Activated naive CD4-positive, alpha-beta T cell treated with anti-CD3 and anti-CD28 coated beads, Interleukin-2, amount 50 U/mL, for 72 hours (primary cell): ENCODE results near the gene SCN3B. TPM values are rescaled to one million over a fixed set of nuclear protein-coding genes. Genes with fewer than 3 reads are reported as not detected.

Source experiments
- ATAC-seq, 2 donors: fragments of 150-1000 bp; cut with Tn5 transposase; 2 replicates each; pipeline ENCODE4 v1.10.0; 2021; ENCODE audit warnings: mild to moderate bottlenecking in 2 of 2, moderate library complexity in 2 of 2
- DNase-seq, 2 donors: peaks; one replicate each; pipeline ENCODE4 v3.0.0; 2021 to 2022; ENCODE audit warnings: low spot score in 2 of 2
- H3K27ac Mint-ChIP-seq, 2 donors: one replicate each; pipeline ENCODE4 v1.8.0; 2022; ENCODE audit warnings: mild to moderate bottlenecking in 2 of 2, mixed read lengths in 2 of 2
- H3K36me3 Mint-ChIP-seq, 2 donors: one replicate each; pipeline ENCODE4 v1.8.0; 2022; ENCODE audit warnings: mixed read lengths in 2 of 2
- H3K9me3 Mint-ChIP-seq, 2 donors: one replicate each; pipeline ENCODE4 v1.8.0; 2022; ENCODE audit warnings: mixed read lengths in 2 of 2
- total RNA-seq, 2 donors: library from RNA; stranded (reverse); gene quantifications; one replicate each; pipeline ENCODE4 v1.2.3, GENCODE V29; 2022

Gene SCN3B
- total RNA-seq, 2 donors from 2014 or later, result 0.06 TPM; not detected in 1

DNA sequence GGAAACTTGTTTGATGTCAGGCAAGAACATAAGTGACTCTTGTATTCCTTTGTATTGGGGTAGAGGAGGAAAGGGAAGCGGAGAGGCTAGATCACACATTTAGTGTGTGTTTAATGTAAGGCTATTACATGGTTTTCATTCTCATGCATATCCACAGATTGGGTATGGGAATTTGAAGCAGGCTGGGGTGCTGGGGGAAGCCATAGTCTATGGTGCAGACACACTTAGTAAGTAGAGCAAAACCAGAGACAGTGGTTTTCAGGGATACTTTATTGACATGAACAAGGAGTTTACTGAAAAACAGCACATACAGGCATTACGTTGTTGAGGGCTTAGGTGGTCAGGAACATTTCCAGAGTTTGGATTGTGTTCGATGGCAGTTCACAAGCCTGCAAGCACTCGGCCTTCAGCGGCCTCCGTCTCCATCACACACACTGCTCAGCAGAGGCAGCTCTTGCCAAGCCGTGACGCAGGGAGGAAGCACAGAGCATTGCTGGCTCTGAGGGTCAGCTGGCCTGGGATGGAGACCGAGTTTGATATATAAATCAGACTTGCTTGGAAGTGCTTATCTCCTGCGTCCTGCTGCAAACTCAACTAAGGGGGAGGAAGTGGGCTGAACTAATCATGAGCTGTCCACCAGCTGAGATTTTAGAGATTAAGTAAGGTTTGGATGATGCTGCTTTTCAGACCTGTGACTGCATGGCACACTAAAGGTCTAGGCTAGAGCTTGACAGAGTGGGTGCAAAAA is 25.3 kb downstream of the SCN3B start:
- H3K27ac Mint-ChIP-seq, result peak overlapping the region in 1 of 2 donors; percentile 29
- peak in 1 of 2 donors; percentile 59 for ATAC-seq

GRCh38 chr11:123624974-123625373 is 29.4 kb downstream of the SCN3B start:
- no peak overlapping the region for H3K27ac Mint-ChIP-seq
- no peaks in the 10 kb centered on the region for H3K9me3 Mint-ChIP-seq
- DNase-seq, result no peak
- ATAC-seq, result no peak
- H3K36me3 Mint-ChIP-seq, result peaks cover 5 to 17% of the 10 kb centered on the region in 2 donors

More for the DNA sequence above, 25.3 kb downstream of the SCN3B start:
- Mint-ChIP-seq H3K9me3 (no peaks in the 10 kb centered on the region), H3K36me3 (peaks cover 0 to 7% of the 10 kb centered on the region in 2 donors)
- DNase-seq, result no peak

DNA sequence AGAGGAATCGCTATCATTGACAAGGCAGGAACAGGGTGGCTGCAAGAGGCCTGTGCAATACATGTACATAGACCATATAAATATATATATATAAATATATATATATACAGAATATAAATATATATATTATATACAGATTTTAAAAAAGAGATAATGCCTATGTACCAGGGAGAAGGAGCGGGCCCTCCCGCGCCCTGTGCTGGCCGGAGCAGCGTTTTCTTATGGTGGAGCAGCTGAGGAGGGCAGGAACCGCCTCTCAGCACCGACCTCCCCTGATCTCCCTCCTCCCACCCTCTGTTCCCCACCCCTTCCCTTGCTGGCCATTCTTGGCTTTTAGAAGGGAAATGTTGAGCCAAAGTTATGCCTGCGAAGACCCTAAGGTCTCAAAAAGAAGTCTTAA is 31.8 kb downstream of the SCN3B start:
- Mint-ChIP-seq H3K36me3 (peaks cover 5 to 41% of the 10 kb centered on the region in 2 donors), H3K9me3 (no peaks in the 10 kb centered on the region), H3K27ac (no peak overlapping the region)
- no peak for ATAC-seq
- DNase-seq, result no peak

- no peak overlapping the region for H3K27ac Mint-ChIP-seq
- DNase-seq (no peak), ATAC-seq (no peak)
- H3K36me3 Mint-ChIP-seq, result peaks cover 7 to 40% of the 10 kb centered on the region in 2 donors
- H3K9me3 Mint-ChIP-seq, result no peaks in the 10 kb centered on the region
Measured at GRCh38 chr11:123616505-123617198, 37.8 kb downstream of the SCN3B start.

DNA sequence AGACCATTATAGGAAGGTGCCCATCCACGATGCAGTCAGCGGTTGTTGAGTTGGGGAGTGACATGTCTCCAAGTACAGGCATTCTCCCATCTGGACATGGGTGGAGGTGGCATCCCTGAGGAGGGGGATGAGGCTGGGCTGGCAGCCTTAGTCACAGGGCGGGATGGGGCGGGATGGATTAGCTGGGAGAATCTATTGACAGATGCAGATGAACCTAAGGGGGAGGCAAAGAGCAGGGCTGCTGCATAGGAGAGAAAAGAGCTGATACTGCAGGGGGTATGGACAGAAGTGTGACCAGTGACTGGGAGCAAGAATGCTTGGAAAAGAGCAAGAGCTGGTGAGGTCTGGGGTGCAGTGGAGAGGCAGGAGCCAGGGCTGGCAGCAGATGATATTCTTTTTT is 42.7 kb downstream of the SCN3B start:
- no peak for ATAC-seq
- Mint-ChIP-seq H3K36me3 (peaks cover 7 to 13% of the 10 kb centered on the region in 2 donors), H3K27ac (no peak overlapping the region)

DNA sequence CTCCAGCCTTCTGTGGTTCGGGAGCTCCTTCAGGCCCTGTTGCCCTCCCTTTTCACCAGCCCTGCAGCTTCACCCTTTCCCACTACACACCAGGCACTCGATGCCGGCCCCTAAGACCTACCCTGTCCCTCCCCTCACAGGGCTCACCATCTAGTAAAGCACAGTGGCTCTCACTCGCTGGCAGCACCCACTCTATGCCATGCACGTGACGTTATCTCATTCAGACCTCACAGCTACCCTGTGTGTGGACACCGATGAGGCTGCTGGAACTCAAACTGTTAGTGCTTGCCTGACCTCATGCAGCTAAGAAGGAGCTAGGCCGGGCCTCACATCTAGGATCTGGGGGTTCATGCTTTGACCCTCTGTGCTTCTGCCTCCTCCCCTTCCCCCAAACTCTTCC is 45.5 kb downstream of the SCN3B start:
- no peak for ATAC-seq
- H3K36me3 Mint-ChIP-seq, result peaks cover under 1 to 13% of the 10 kb centered on the region in 2 donors

More for the DNA sequence above, 42.7 kb downstream of the SCN3B start:
- DNase-seq, result no peak
- H3K9me3 Mint-ChIP-seq, result no peaks in the 10 kb centered on the region

DNA sequence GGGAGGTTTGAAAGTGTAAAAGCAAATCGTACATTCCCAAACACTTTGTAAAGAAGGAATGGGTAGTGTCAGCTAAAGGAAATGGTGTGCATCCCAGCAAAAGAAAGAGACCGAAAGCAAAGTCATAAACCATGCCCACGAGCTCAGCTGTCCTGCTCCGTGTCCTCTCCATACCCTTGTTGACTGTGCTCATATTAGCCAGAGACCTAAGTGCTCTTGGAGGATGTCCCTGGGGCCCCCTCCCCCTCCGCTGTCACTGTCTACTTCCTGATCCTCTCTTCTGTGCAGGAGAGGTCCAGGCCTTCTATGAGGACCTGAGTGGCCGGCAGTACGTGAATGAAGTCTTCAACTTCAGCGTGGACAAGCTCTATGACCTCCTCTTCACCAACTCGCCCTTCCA is 46.1 kb downstream of the SCN3B start:
- Mint-ChIP-seq H3K27ac (no peak overlapping the region), H3K9me3 (no peaks in the 10 kb centered on the region)
- ATAC-seq, result no peak

More for the DNA sequence above, 45.5 kb downstream of the SCN3B start:
- DNase-seq, result no peak
- no peak overlapping the region for H3K27ac Mint-ChIP-seq
- H3K9me3 Mint-ChIP-seq, result no peaks in the 10 kb centered on the region

GRCh38 chr11:123607781-123608180 is 46.6 kb downstream of the SCN3B start:
- Mint-ChIP-seq H3K9me3 (no peaks in the 10 kb centered on the region), H3K27ac (no peak overlapping the region), H3K36me3 (peaks cover 7 to 13% of the 10 kb centered on the region in 2 donors)
- DNase-seq (no peak), ATAC-seq (no peak)

More for the DNA sequence above, 46.1 kb downstream of the SCN3B start:
- peaks cover 4 to 13% of the 10 kb centered on the region in 2 donors for H3K36me3 Mint-ChIP-seq
- no peak for DNase-seq

- Mint-ChIP-seq H3K36me3 (peaks cover 7 to 10% of the 10 kb centered on the region in 2 donors), H3K9me3 (no peaks in the 10 kb centered on the region), H3K27ac (peak overlapping the region; percentile 36 to 51)
- ATAC-seq (no peak), DNase-seq (no peak)
Measured at GRCh38 chr11:123603666-123604065, 50.8 kb downstream of the SCN3B start.

GRCh38 chr11:123601743-123602142 is 52.7 kb downstream of the SCN3B start:
- Mint-ChIP-seq H3K36me3 (peaks cover 12 to 15% of the 10 kb centered on the region in 2 donors), H3K9me3 (no peaks in the 10 kb centered on the region), H3K27ac (no peak overlapping the region)
- DNase-seq, result no peak
- ATAC-seq, result no peak

DNA sequence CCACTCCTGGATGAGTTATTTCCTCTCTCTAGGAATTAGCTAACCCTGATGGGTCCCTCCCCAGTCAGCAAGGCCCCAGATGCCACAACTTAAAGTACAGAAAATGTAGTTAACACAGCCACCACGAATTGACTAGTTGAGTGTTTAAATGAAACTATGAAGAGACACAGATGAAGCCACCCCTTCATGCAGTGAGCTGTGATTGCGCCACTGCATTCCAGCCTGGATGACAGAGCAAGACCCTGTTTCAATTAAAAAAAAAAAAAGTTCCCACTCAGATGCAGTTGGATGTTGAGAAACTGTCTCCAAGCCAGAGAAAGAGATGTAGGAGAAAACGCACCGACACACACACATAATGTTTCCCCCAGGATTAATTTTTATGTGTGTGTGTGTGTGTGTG is 53.3 kb downstream of the SCN3B start:
- DNase-seq, result no peak
- no peak for ATAC-seq
- no peak overlapping the region for H3K27ac Mint-ChIP-seq
- H3K36me3 Mint-ChIP-seq, result peaks cover 12 to 15% of the 10 kb centered on the region in 2 donors
- H3K9me3 Mint-ChIP-seq, result no peaks in the 10 kb centered on the region

- DNase-seq, result no peak
- Mint-ChIP-seq H3K9me3 (no peaks in the 10 kb centered on the region), H3K27ac (no peak overlapping the region), H3K36me3 (peaks cover 5 to 23% of the 10 kb centered on the region in 2 donors)
- no peak for ATAC-seq
Measured at GRCh38 chr11:123597859-123598258, 56.6 kb downstream of the SCN3B start.

DNA sequence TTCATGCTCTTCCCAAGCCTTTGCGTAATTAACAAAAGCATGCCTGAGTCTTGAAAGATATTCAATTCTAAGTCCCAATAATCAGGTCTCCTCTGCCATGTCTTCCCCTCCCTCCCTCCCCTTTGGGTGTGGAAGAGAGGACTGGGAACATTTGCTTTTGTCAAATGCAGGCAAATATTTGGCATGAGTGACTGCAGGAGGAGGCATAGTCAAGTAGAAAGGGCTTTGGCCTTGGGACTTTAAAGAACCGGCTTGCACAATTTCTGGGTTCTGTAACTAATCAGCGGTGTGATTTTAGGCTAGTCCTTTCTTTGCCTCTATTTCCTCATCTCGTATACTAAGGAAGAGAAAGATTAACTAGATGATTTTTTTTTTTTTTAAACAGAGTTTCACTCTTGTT is 59.5 kb downstream of the SCN3B start:
- ATAC-seq (no peak), DNase-seq (no peak)
- no peaks in the 10 kb centered on the region for H3K9me3 Mint-ChIP-seq
- H3K27ac Mint-ChIP-seq, result no peak overlapping the region
- peaks cover 5 to 18% of the 10 kb centered on the region in 2 donors for H3K36me3 Mint-ChIP-seq

DNA sequence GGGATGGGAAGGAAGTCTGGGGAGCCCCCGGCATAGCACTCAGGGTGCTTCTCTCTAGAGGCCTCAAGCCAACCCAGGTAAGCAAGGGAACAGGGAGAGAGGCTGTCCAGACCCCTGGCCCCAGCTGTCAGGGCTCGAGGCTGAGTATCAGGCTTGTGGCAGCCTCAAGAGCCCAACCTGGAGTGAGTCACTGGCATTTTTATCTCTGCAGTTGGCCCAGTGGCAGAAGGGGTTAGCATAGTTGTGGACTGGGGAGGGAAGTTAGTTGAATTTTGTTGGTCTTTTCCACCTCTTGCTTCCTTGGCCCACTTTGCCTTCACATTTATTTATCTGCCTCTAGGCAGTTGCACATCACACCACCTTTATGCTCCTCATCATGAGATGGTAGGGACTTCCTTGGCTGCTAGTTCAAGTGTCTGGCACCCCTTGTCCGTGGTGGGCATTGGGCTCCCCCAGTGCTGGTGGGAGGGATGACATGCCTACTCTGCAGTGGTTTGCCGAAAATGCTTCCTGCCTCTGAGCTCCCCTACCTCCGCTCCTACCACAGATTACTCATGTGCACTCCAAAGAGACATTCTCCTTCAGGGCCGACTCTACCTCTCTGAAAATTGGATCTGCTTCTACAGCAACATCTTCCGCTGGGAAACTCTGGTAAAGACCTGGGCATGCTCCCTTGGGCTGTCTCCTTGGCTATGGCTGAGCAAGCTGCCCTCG is 60.1 kb downstream of the SCN3B start:
- Mint-ChIP-seq H3K36me3 (peaks cover 5 to 18% of the 10 kb centered on the region in 2 donors), H3K27ac (no peak overlapping the region), H3K9me3 (no peaks in the 10 kb centered on the region)
- ATAC-seq, result no peak
- no peak for DNase-seq

GRCh38 chr11:123593570-123593969 is 60.9 kb downstream of the SCN3B start:
- ATAC-seq (no peak), DNase-seq (no peak)
- Mint-ChIP-seq H3K9me3 (no peaks in the 10 kb centered on the region), H3K27ac (peak overlapping the region in 1 of 2 donors; percentile 56), H3K36me3 (peaks cover 5 to 12% of the 10 kb centered on the region in 2 donors)

DNA sequence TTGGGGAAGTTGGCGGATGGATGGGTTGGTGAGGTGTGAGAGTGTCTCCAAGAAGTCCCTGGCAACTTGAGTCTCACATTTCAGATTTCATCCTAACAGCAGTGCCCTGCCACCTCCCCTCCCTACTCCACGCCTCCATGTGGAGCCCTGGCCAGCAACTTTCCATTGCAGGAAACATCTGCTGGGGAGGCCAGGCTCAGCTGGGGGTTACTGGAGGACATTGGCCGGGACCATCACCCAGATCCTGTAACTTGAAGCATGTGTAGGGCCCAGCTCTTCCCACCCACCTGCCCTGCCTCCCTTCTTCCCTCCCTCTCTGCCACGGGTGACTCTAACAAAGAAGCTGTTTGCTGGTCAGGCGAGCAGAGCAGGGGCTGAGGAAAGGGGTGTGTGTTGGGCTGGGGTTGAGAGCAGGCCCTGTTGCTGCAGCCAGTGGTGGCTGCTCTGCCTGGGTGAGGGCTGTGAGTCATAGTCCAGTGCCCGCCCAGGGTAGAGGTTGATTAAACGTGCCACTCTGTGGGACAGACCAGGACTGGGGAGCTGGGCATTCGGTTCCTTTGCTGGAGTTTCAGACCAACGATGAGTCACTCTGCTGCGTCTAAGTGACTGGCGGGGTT is 64.0 kb downstream of the SCN3B start:
- Mint-ChIP-seq H3K36me3 (peaks cover 0 to 8% of the 10 kb centered on the region in 2 donors), H3K27ac (no peak overlapping the region), H3K9me3 (no peaks in the 10 kb centered on the region)
- no peak for ATAC-seq
- DNase-seq, result no peak
